Panc1 (cell line): ENCODE measurements around the gene GATA6.

ENCODE experiments used
- POLR2AphosphoS5 ChIP-seq: IDR thresholded peaks from 2 replicates; pipeline ENCODE4 v1.6.1; 2012; ENCODE audit warnings: mild to moderate bottlenecking, low read depth, low read length, moderate library complexity
- SIN3A ChIP-seq: IDR thresholded peaks from 2 replicates; pipeline ENCODE4 v1.6.1; 2012; ENCODE audit warnings: low read depth, mild to moderate bottlenecking, low read length, moderate library complexity, borderline replicate concordance; ENCODE audit not compliant: insufficient read depth
- TCF7L2 ChIP-seq: IDR thresholded peaks from 2 replicates; pipeline ENCODE4 v1.6.1; 2011; ENCODE audit warnings: mild to moderate bottlenecking, low read depth, low read length, inconsistent platforms
- TF ChIP-seq, protein P1 (sequence below): fragments of 450-650 bp; IDR thresholded peaks from 2 replicates; pipeline ENCODE4 v1.5.1; 2017; ENCODE audit warnings: mild to moderate bottlenecking
- TF ChIP-seq, protein P2 (sequence below), 2 experiments: IDR thresholded peaks; 2 replicates each; pipeline ENCODE4 v1.6.1; 2011 to 2012; ENCODE audit warnings: low read depth in 2 of 2, control low read depth in 1 of 2, low read length in 1 of 2, mild to moderate bottlenecking in 1 of 2, moderate library complexity in 1 of 2; ENCODE audit not compliant: insufficient read depth in 1 of 2

GRCh38 chr18:22145160-22145559, 24.2 kb upstream of the GATA6 start:
- TF ChIP-seq, protein P1, sequence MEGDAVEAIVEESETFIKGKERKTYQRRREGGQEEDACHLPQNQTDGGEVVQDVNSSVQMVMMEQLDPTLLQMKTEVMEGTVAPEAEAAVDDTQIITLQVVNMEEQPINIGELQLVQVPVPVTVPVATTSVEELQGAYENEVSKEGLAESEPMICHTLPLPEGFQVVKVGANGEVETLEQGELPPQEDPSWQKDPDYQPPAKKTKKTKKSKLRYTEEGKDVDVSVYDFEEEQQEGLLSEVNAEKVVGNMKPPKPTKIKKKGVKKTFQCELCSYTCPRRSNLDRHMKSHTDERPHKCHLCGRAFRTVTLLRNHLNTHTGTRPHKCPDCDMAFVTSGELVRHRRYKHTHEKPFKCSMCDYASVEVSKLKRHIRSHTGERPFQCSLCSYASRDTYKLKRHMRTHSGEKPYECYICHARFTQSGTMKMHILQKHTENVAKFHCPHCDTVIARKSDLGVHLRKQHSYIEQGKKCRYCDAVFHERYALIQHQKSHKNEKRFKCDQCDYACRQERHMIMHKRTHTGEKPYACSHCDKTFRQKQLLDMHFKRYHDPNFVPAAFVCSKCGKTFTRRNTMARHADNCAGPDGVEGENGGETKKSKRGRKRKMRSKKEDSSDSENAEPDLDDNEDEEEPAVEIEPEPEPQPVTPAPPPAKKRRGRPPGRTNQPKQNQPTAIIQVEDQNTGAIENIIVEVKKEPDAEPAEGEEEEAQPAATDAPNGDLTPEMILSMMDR: no peak
- TF ChIP-seq, protein P2, sequence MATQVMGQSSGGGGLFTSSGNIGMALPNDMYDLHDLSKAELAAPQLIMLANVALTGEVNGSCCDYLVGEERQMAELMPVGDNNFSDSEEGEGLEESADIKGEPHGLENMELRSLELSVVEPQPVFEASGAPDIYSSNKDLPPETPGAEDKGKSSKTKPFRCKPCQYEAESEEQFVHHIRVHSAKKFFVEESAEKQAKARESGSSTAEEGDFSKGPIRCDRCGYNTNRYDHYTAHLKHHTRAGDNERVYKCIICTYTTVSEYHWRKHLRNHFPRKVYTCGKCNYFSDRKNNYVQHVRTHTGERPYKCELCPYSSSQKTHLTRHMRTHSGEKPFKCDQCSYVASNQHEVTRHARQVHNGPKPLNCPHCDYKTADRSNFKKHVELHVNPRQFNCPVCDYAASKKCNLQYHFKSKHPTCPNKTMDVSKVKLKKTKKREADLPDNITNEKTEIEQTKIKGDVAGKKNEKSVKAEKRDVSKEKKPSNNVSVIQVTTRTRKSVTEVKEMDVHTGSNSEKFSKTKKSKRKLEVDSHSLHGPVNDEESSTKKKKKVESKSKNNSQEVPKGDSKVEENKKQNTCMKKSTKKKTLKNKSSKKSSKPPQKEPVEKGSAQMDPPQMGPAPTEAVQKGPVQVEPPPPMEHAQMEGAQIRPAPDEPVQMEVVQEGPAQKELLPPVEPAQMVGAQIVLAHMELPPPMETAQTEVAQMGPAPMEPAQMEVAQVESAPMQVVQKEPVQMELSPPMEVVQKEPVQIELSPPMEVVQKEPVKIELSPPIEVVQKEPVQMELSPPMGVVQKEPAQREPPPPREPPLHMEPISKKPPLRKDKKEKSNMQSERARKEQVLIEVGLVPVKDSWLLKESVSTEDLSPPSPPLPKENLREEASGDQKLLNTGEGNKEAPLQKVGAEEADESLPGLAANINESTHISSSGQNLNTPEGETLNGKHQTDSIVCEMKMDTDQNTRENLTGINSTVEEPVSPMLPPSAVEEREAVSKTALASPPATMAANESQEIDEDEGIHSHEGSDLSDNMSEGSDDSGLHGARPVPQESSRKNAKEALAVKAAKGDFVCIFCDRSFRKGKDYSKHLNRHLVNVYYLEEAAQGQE (IDR thresholded peaks at IDR 0.05; ENCODE audit: insufficient read depth in 1 of 2, low read depth in 2 of 2, low read length in 1 of 2): no peak
- no peak for TF ChIP-seq POLR2AphosphoS5
- no peak for TF ChIP-seq SIN3A
- TF ChIP-seq TCF7L2: no peak
